ENCODE data around the gene PDHA2.

GRCh38 chr4:95857761-95858160, 17.9 kb downstream of the PDHA2 start:
- no peak for TF ChIP-seq SUZ12 (IDR thresholded peaks at IDR 0.05; ENCODE audit: extremely low read depth, insufficient read depth, insufficient read length)
- TF ChIP-seq YY1 (IDR thresholded peaks at IDR 0.05; ENCODE audit: insufficient read depth, insufficient read length) = no peak
- no peak for TF ChIP-seq ZNF274 (IDR thresholded peaks at IDR 0.05; ENCODE audit: low read depth, low read length)
